HepG2 (cell line): ENCODE data around the gene CYB561. TPM values are rescaled to one million over a fixed set of nuclear protein-coding genes. Genes with fewer than 3 reads are reported as not detected.

Experiments used
- ATAC-seq: fragments of 200-7000 bp; cut with Tn5 transposase; 3 replicates; pipeline ENCODE4 v1.9.1; 2020; ENCODE audit warnings: mild to moderate bottlenecking, moderate library complexity
- BruUV-seq: library from RNA; stranded (reverse); fragments of 400-500 nt; replicated peaks from 2 replicates; lab custom pipeline; 2021; lab: Mats Ljungman, UMichigan
- CTCF ChIA-PET: fragments of 300-600 bp; formaldehyde crosslinking; extraction: SDS; loops from one replicate; lab custom pipeline; 2021; ENCODE audit warnings: low total read pairs, inconsistent platforms, low intra/inter-chr PET ratio; lab: Yijun Ruan, JAX
- POLR2A ChIA-PET: fragments of 350-600 bp; sonication (Branson Sonifier 250); formaldehyde crosslinking; loops from one replicate; lab custom pipeline; 2020; ENCODE audit warnings: antibody characterized with exemption, inconsistent platforms; lab: Yijun Ruan, JAX
- DNase-seq: peaks from one replicate; pipeline ENCODE4 v3.0.0-alpha.2; 2015; ENCODE audit warnings: low spot score
- FAIRE-seq: peaks from 3 replicates; lab custom pipeline; 2011; peaks lifted over from hg19 to GRCh38; lab: Jason Lieb, UNC
- H2AFZ ChIP-seq: one replicate; pipeline ENCODE4 v1.6.1; 2011; ENCODE audit warnings: low read length, inconsistent platforms
- H3K27ac ChIP-seq: fragments of 300-600 bp; 3 replicates; pipeline ENCODE4 v1.8.0; 2011; ENCODE audit warnings: mixed run types, mild to moderate bottlenecking, mixed read lengths, low read length, inconsistent platforms; ENCODE audit not compliant: insufficient read depth; ENCODE audit errors: extremely low read length
- H3K27me3 ChIP-seq, 2 experiments: fragments of 200-600 bp in 1 of 2; 2 replicates in 1 of 2; 3 replicates in 1 of 2; pipeline versions ENCODE4 v1.6.0 to v1.8.0; 2011; ENCODE audit warnings: low read length in 2 of 2, mild to moderate bottlenecking in 2 of 2, moderate library complexity in 2 of 2, inconsistent platforms in 1 of 2; ENCODE audit not compliant: insufficient read depth in 2 of 2, control insufficient read depth in 1 of 2
- H3K36me3 ChIP-seq, 2 experiments: fragments of 200-600 bp in 1 of 2; replicated peaks in 1 of 2; 2 replicates in 1 of 2; 3 replicates in 1 of 2; pipeline versions ENCODE4 v1.5.1 to v1.8.0; 2011; ENCODE audit warnings: low read length in 2 of 2, inconsistent platforms in 1 of 2; ENCODE audit not compliant: insufficient read depth in 2 of 2, control insufficient read depth in 1 of 2
- H3K4me1 ChIP-seq: 2 replicates; pipeline ENCODE4 v1.5.1; 2012; ENCODE audit warnings: low read length, inconsistent platforms; ENCODE audit not compliant: insufficient read depth
- H3K4me2 ChIP-seq: 2 replicates; pipeline ENCODE4 v1.6.0; 2011; ENCODE audit warnings: low read depth, low read length, inconsistent platforms
- H3K4me3 ChIP-seq, 3 experiments: fragments of 200-600 bp in 1 of 3; sonication (generic), shearing (Covaris generic) in 1 of 3; replicated peaks in 1 of 3; 2 replicates each; pipeline ENCODE4 v1.5.1; 2011 to 2016; ENCODE audit warnings: low read length in 3 of 3, inconsistent platforms in 2 of 3, low read depth in 2 of 3, mild to moderate bottlenecking in 2 of 3, control low read depth in 1 of 3, mixed read lengths in 1 of 3; ENCODE audit not compliant: insufficient read depth in 1 of 3
- H3K79me2 ChIP-seq: one replicate; pipeline ENCODE4 v1.6.1; 2011; ENCODE audit warnings: low read length, inconsistent platforms; ENCODE audit not compliant: insufficient read depth
- H3K9ac ChIP-seq: 2 replicates; pipeline ENCODE4 v1.6.0; 2011; ENCODE audit warnings: mild to moderate bottlenecking, low read depth, low read length, inconsistent platforms; ENCODE audit not compliant: insufficient read depth
- H3K9me3 ChIP-seq: 2 replicates; pipeline ENCODE4 v1.5.1; 2012; ENCODE audit warnings: mild to moderate bottlenecking, low read length
- H4K20me1 ChIP-seq: 2 replicates; pipeline ENCODE4 v1.6.0; 2011; ENCODE audit warnings: inconsistent platforms, mild to moderate bottlenecking, low read length, moderate library complexity; ENCODE audit not compliant: insufficient read depth
- ARNT2 ChIP-seq: sonication (generic); formaldehyde crosslinking; IDR thresholded peaks from 2 replicates; pipeline ENCODE4 v1.8.0; 2022; ENCODE audit warnings: mild to moderate bottlenecking, low read depth, missing genetic modification reagents, moderate library complexity
- ETV5 ChIP-seq: IDR thresholded peaks from 2 replicates; pipeline ENCODE4 v1.6.1; 2018; ENCODE audit warnings: missing biosample characterization, missing genetic modification reagents, inconsistent platforms, borderline replicate concordance
- PLRG1 ChIP-seq: fragments of 450-650 bp; conservative IDR thresholded peaks from 2 replicates; pipeline ENCODE4 v1.6.1; 2016
- SATB2 ChIP-seq: sonication (generic); formaldehyde crosslinking; IDR thresholded peaks from 2 replicates; pipeline ENCODE4 v1.5.0; 2020; ENCODE audit warnings: missing genetic modification reagents
- SMAD9 ChIP-seq: sonication (generic); formaldehyde crosslinking; IDR thresholded peaks from 2 replicates; pipeline ENCODE4 v1.5.1; 2020; ENCODE audit warnings: mild to moderate bottlenecking, missing genetic modification reagents
- TOE1 ChIP-seq: sonication (generic); formaldehyde crosslinking; IDR thresholded peaks from 2 replicates; pipeline ENCODE4 v1.4.0; 2020; ENCODE audit warnings: mild to moderate bottlenecking, missing genetic modification reagents
- ZNF12 ChIP-seq: sonication (generic); formaldehyde crosslinking; IDR thresholded peaks from 2 replicates; pipeline ENCODE4 v1.5.0; 2020; ENCODE audit warnings: missing genetic modification reagents
- ZNF292 ChIP-seq: sonication (generic); formaldehyde crosslinking; IDR thresholded peaks from 2 replicates; pipeline ENCODE4 v1.8.1; 2022; ENCODE audit warnings: mild to moderate bottlenecking, low read depth, missing genetic modification reagents, borderline replicate concordance
- ZNF326 ChIP-seq: sonication (generic); formaldehyde crosslinking; IDR thresholded peaks from 2 replicates; pipeline ENCODE4 v1.4.0; 2020; ENCODE audit warnings: missing genetic modification reagents, borderline replicate concordance
- ZNF383 ChIP-seq: sonication (generic); formaldehyde crosslinking; IDR thresholded peaks from 2 replicates; pipeline ENCODE4 v1.4.0; 2020; ENCODE audit warnings: missing genetic modification reagents, mild to moderate bottlenecking, borderline replicate concordance
- ZNF546 ChIP-seq: sonication (generic); formaldehyde crosslinking; conservative IDR thresholded peaks from 2 replicates; pipeline ENCODE4 v1.8.1; 2023; ENCODE audit warnings: mild to moderate bottlenecking, missing genetic modification reagents
- ZNF788 ChIP-seq: sonication (generic); formaldehyde crosslinking; IDR thresholded peaks from 2 replicates; pipeline ENCODE4 v1.5.0; 2020; ENCODE audit warnings: mild to moderate bottlenecking, missing genetic modification reagents, borderline replicate concordance
- WGBS: methylation state at CpG from one replicate; pipeline ENCODE4 v1.1.6; 2017; ENCODE audit warnings: low lambda C conversion rate; 5-methylcytosine and 5-hydroxymethylcytosine counted together
- in situ Hi-C: cut with HindIII; loops from 2 replicates; pipeline ENCODE4 v1.10.0; 2017; ENCODE audit warnings: low pct_unique_long_range_greater_than_20kb; ENCODE audit not compliant: extremely low pct_ligation_motif_present
- intact Hi-C: fragments of 100-400 bp; cut with micrococcal nuclease; formaldehyde crosslinking; loops from one replicate; pipeline ENCODE4 v1.10.0; 2022; ENCODE audit not compliant: unreplicated experiment
- polyA plus RNA-seq, 8 experiments: library from polyadenylated mRNA; depleted of rRNA in 3 of 8; stranded (reverse) in 7 of 8; unstranded in 1 of 8; fragments of >200 nt; fragmentation: Illumina TruSeq in 4 of 8; extraction: Trizol in 4 of 8; gene quantifications; 2 replicates each; pipeline versions ENCODE4 v1.2.1 to v1.2.3, GENCODE V29; 2011 to 2016; ENCODE audit warnings: low read depth in 4 of 8, missing spikeins in 1 of 8, mixed read lengths in 1 of 8; ENCODE audit not compliant: insufficient read depth in 1 of 8
- total RNA-seq, 5 experiments: library from RNA; depleted of rRNA; stranded (reverse); fragments of >200 nt; fragmentation: Illumina TruSeq; extraction: Trizol; gene quantifications; 2 replicates each; pipeline ENCODE4 v1.2.3, GENCODE V29; 2016; ENCODE audit warnings: low read depth in 1 of 5
- TF ChIP-seq, protein P1 (sequence below): sonication (generic); formaldehyde crosslinking; conservative IDR thresholded peaks from 2 replicates; pipeline ENCODE4 v1.8.0; 2022; ENCODE audit warnings: mild to moderate bottlenecking, moderate library complexity, missing genetic modification reagents
- TF ChIP-seq, protein P2 (sequence below): sonication (generic); formaldehyde crosslinking; IDR thresholded peaks from 2 replicates; pipeline ENCODE4 v1.5.1; 2020; ENCODE audit warnings: mild to moderate bottlenecking, missing genetic modification reagents, borderline replicate concordance

CYB561 gene
- total and polyA plus RNA-seq, 2 of the 13 experiments (the other 11 are each of a cell fraction or from before 2014, with no cell fraction given): 1.5 to 6.7 TPM

DNA sequence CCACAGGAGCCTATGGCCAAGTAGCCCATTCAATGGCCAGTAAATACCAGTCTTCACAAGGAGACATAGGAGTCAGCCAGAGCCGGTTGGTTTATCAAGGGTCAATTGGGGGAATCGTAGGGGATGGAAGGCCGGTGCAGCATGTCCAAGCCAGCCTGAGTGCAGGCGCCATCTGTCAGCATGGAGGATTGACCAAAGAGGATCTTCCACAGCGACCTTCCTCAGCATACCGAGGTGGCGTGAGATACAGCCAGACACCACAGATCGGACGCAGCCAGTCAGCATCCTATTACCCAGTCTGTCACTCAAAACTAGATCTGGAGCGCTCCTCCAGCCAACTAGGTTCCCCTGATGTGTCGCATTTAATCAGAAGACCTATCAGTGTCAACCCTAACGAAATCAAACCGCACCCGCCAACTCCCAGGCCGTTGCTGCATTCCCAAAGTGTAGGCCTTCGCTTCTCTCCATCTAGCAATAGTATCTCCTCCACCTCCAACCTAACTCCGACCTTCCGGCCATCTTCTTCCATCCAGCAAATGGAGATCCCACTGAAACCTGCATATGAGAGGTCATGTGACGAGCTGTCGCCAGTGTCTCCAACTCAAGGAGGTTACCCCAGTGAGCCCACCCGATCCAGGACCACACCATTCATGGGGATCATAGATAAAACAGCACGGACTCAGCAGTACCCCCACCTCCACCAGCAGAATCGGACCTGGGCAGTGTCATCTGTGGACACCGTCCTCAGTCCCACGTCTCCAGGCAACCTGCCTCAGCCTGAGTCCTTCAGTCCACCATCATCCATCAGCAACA, 25.0 kb downstream of the CYB561 start:
- Histone ChIP-seq H3K9ac (no peak overlapping the region), H3K4me1 (no peaks in the 10 kb centered on the region), H2AFZ (no peak overlapping the region), H3K36me3 (no peaks in the 10 kb centered on the region), H3K9me3 (no peaks in the 10 kb centered on the region), H3K4me3 (no peak overlapping the region), H4K20me1 (no peaks in the 10 kb centered on the region), H3K27ac (no peak overlapping the region), H3K27me3 (peaks cover 18 to 91% of the 10 kb centered on the region in 2 experiments; a peak in 4 of 5 replicates), H3K79me2 (no peaks in the 10 kb centered on the region), H3K4me2 (no peak overlapping the region)
- TF ChIP-seq TOE1 (CRISPR knock-in tag): no peak
- no peak for TF ChIP-seq ZNF12 (CRISPR knock-in tag)
- TF ChIP-seq, protein P1, sequence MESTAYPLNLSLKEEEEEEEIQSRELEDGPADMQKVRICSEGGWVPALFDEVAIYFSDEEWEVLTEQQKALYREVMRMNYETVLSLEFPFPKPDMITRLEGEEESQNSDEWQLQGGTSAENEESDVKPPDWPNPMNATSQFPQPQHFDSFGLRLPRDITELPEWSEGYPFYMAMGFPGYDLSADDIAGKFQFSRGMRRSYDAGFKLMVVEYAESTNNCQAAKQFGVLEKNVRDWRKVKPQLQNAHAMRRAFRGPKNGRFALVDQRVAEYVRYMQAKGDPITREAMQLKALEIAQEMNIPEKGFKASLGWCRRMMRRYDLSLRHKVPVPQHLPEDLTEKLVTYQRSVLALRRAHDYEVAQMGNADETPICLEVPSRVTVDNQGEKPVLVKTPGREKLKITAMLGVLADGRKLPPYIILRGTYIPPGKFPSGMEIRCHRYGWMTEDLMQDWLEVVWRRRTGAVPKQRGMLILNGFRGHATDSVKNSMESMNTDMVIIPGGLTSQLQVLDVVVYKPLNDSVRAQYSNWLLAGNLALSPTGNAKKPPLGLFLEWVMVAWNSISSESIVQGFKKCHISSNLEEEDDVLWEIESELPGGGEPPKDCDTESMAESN: no peak
- TF ChIP-seq, protein P2, sequence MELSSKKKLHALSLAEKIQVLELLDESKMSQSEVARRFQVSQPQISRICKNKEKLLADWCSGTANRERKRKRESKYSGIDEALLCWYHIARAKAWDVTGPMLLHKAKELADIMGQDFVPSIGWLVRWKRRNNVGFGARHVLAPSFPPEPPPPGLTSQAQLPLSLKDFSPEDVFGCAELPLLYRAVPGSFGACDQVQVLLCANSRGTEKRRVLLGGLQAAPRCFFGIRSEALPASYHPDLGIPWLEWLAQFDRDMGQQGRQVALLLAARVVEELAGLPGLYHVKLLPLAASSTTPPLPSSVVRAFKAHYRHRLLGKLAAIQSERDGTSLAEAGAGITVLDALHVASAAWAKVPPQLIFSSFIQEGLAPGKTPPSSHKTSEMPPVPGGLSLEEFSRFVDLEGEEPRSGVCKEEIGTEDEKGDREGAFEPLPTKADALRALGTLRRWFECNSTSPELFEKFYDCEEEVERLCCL (CRISPR knock-in tag): no peak
- TF ChIP-seq ARNT2 (CRISPR knock-in tag): no peak
- TF ChIP-seq ZNF383: no peak
- TF ChIP-seq ZNF292: no peak
- no peak for TF ChIP-seq ZNF546
- no peak for TF ChIP-seq ETV5 (CRISPR knock-in tag)
- TF ChIP-seq ZNF326 (CRISPR knock-in tag): no peak
- no peak for TF ChIP-seq ZNF788
- TF ChIP-seq PLRG1: no peak
- TF ChIP-seq SMAD9 (CRISPR knock-in tag): no peak
- no peak for TF ChIP-seq SATB2 (CRISPR knock-in tag)
- FAIRE-seq (no peak), ATAC-seq (no peak), DNase-seq (no peak)
- BruUV-seq: no TSS peak
- CTCF ChIA-PET: no interaction called here
- WGBS: 66% methylated on average over 25 of the region's 25 CpGs
- POLR2A ChIA-PET: no interaction called here
- in situ Hi-C loops (loop anchor here (5.0 to 10.0 kb wide), 3 partner anchors 56 to 274 kb away; partner anchors contain the start of gene ACE), intact Hi-C loops (loop anchor here (5.0 to 10.0 kb wide), 4 partner anchors 154 to 444 kb away; partner anchors contain the start of genes CCDC47 and DDX42)
